Measurements from ENCODE around the gene SYAP1.

DNA sequence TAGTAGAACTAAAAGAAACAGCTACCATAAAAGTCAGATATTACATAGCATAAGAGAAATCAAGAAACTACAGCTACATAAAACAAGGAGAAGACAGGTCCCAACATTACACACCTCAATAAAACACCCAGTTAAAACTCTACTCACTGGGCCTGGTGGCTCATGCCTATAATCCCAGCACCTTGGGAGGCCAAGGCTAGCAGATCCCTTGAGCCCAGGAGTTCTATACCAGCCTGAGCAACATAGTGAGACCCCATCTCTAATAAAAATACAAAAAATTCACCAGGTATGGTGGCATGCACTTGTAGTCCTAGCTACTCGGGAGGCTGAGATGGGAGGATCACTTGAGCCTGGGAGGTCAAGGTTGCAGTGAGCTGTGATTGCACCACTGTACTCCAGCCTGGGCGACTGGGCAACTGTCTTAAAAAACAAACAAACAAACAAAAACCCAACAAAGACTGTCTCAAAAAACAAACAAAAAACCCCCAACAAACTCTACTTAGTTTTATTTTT, 51.6 kb downstream of the SYAP1 start:
- no peak for TF ChIP-seq TAF1 (IDR thresholded peaks at IDR 0.05; ENCODE audit: low read depth)
- TF ChIP-seq, protein P1, sequence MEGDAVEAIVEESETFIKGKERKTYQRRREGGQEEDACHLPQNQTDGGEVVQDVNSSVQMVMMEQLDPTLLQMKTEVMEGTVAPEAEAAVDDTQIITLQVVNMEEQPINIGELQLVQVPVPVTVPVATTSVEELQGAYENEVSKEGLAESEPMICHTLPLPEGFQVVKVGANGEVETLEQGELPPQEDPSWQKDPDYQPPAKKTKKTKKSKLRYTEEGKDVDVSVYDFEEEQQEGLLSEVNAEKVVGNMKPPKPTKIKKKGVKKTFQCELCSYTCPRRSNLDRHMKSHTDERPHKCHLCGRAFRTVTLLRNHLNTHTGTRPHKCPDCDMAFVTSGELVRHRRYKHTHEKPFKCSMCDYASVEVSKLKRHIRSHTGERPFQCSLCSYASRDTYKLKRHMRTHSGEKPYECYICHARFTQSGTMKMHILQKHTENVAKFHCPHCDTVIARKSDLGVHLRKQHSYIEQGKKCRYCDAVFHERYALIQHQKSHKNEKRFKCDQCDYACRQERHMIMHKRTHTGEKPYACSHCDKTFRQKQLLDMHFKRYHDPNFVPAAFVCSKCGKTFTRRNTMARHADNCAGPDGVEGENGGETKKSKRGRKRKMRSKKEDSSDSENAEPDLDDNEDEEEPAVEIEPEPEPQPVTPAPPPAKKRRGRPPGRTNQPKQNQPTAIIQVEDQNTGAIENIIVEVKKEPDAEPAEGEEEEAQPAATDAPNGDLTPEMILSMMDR (IDR thresholded peaks at IDR 0.05; ENCODE audit: poor library complexity, severe bottlenecking): no peak
